PC-9 (cell line): Measurements from ENCODE around the gene NT5DC1.

Experiments used
- CTCF ChIP-seq: fragments of 200-600 bp; sonication (generic); conservative IDR thresholded peaks from 2 replicates; pipeline ENCODE4 v1.6.1; 2017; ENCODE audit warnings: mixed run types, antibody characterized with exemption, mild to moderate bottlenecking, moderate library complexity
- EZH2 ChIP-seq: fragments of 200-600 bp; sonication (generic); IDR thresholded peaks from 2 replicates; pipeline ENCODE4 v1.8.0; 2017; ENCODE audit warnings: antibody characterized with exemption, low read depth

GRCh38 chr6:116278481-116278829 lies 177.8 kb downstream of the NT5DC1 start:
- TF ChIP-seq CTCF (no peak), EZH2 (no peak)
